COR-L47 (cell line): ENCODE data around the gene RUNDC3A.
A peak's percentile ranks its signal among the peaks of the same experiment; 100 is the strongest.
"Not testable (repeated sequence)": the region's sequence is repeated elsewhere in the genome, so short reads cannot be mapped to it uniquely, and the experiment has no call there.

Experiments used
- DNase-seq: peaks from one replicate; lab custom pipeline; 2025; lab: John Stamatoyannopoulos, UW

RUNDC3A gene

GRCh38 chr17:44343510-44344209, 35.3 kb downstream of the RUNDC3A start:
- no peak for DNase-seq

DNA sequence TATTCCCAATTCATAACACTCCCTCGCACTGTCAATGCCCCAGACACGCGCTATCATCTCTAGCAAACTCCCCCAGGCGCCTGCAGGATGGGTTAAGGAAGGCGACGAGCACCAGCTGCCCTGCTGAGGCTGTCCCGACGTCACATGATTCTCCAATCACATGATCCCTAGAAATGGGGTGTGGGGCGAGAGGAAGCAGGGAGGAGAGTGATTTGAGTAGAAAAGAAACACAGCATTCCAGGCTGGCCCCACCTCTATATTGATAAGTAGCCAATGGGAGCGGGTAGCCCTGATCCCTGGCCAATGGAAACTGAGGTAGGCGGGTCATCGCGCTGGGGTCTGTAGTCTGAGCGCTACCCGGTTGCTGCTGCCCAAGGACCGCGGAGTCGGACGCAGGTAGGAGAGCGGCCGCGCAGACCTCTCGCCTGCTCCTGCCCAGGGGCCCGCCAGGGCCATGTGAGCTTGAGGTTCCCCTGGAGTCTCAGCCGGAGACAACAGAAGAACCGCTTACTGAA, 36.6 kb downstream of the RUNDC3A start, which contains the start of gene GRN:
Gene GRN, plus strand, starts transcription at position 364 of the 515 bp plus-strand sequence. CDS start 3,863 bp downstream, outside the sequence.
- DNase-seq: peak; percentile 97

GRCh38 chr17:44345454-44346026, 37.1 kb downstream of the RUNDC3A start:
- DNase-seq: peak; percentile 79

DNA sequence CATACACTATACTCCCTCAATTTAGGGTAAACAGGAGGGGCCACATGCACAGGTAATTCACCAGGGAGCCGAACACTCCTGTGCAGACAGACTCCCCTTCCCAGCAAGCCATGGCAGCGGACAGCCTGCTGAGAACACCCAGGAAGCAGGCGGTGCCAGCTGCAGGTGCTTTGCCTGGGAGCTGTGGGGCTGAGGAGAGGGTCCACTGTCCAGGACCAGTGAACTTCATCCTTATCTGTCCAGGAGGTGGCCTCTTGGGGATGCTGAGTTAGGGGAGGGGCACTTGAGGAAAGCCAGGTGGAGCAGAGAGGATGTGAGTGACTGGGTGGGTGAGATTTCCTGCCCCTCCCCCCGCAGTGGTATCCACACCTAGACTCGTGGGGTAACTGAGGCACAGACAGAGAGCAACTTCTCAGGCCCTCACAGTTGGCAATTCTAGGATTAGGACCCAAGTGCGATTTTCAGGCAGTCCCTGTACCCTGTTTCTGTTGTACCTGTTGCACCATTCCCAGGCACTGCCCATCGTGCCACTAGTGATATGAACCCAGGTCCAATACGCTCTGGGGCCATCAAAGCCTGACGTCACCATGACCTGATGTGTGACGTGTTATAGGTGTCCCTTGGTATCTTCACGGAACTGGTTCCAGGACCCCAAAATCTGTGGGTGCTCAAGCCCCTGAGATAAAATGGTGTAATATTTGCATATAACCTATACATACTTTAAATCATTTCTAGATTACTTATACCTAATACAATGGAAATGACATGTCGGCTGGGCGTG, 37.9 kb downstream of the RUNDC3A start:
- DNase-seq: no peak

- not testable (repeated sequence) for DNase-seq
These were observed 39.0 kb downstream of the RUNDC3A start for GRCh38 chr17:44347206-44348055.

DNA sequence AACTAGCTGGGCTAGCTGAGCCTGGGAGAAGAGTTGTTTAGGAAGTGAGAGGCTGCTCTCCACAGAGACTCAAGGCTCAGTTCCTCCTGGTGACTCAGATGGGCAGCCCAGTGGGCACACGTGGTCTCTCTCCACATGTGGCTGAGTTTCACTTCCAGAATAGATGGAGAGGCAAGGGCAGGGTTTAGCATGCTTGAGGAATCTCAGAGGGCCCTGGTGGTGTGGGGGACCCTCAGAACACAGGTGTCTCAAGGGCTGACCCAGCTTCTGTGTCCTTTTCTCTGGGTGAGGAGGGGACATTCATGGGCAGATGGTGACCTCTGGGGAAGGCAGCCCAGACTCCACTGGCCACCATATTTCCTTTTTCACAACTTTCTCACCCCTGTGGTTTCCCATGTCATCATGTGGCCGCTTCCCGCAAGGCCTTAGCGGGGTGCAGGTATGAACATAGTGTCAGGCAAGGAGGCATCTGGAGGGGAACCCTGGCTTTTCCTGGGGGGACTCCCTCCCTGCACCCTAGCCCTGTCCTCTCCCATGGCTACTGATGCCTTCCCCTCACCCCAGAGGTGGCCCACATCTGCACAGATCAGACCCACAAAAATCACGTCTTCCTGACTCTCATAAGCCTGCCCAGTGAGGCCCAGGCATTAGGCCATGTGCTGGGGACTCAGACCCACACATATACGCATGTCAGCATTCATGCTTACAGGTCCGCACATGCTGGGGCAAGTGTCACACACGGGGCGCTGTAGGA, 40.0 kb downstream of the RUNDC3A start:
- DNase-seq: no peak

GRCh38 chr17:44348988-44349364, 40.6 kb downstream of the RUNDC3A start:
- no peak for DNase-seq

GRCh38 chr17:44349553-44350070, 41.2 kb downstream of the RUNDC3A start:
- DNase-seq: no peak

- peak; percentile 31 for DNase-seq
These were observed 42.4 kb downstream of the RUNDC3A start for GRCh38 chr17:44350733-44351226.

GRCh38 chr17:44351464-44351863, 43.1 kb downstream of the RUNDC3A start:
- no peak for DNase-seq

- no peak for DNase-seq
These were observed 43.8 kb downstream of the RUNDC3A start for GRCh38 chr17:44351961-44352827.

GRCh38 chr17:44352828-44353671, 44.6 kb downstream of the RUNDC3A start:
- DNase-seq: no peak

DNA sequence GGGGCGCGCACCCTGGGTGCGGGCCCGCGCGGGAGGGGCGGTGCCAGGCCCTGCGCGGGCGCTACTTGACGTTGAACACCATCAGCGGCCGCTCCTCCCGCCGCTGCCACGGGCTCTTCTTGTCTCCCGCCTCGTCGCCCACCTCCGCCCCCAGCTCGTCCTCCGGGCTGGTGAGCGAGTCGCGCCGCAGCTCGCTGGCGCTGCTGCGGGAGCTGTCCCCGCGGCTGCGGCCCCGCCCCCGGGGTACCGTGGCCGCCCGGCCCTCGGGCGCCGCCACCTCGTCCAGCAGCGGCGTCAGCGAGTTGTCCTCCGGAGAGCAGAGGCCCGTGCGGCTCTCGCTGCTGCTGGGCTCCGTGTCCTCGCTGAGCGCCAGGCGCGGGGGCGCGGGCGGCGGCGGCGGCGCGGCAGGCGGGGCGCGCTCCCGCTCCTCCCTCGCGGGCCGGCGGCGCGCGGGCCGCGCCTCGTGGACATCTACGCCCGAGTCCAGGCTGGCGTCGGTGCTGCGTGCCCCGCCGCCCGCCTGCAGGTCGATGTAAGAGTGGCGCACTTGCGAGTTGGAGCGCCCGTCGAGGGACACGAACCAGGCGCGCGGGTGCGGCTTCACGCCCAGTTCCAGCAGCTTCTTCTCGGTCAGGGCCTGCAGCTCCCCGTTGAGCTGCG, 45.4 kb downstream of the RUNDC3A start:
- no peak for DNase-seq

GRCh38 chr17:44354582-44355561, 46.5 kb downstream of the RUNDC3A start:
- no peak for DNase-seq

GRCh38 chr17:44355642-44356099, 47.3 kb downstream of the RUNDC3A start:
- DNase-seq: no peak

GRCh38 chr17:44356241-44356640, 47.8 kb downstream of the RUNDC3A start:
- no peak for DNase-seq

DNA sequence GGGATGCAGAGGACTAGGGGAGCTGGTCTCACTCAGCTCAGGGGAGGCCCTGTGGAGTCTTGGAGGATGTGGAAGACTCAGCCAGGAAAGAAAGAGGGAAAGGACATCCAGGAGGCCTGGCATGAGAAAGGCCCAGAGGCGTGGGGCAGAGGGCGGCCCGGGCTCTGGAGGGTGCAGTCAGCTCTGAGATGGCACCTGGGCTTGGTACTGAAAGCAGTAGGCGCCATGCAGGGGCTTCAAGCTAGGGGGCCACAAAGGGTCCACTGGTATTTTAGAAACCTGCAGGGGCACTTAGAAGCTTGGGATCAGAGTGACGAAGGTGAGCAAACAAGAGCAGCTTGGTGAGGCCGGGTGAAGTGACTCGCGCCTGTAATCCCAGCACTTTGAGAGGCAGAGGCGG, 49.7 kb downstream of the RUNDC3A start:
- DNase-seq: no peak
